NAMALWA (cell line): ENCODE measurements around the gene SUPT20HL2.
A peak's percentile ranks its signal among the peaks of the same experiment; 100 is the strongest.
"Not testable (repeated sequence)": the region's sequence is repeated elsewhere in the genome, so short reads cannot be mapped to it uniquely, and the experiment has no call there.

ENCODE experiments used
- DNase-seq: peaks from one replicate; pipeline ENCODE4 v3.0.0-alpha.2; 2015; ENCODE audit warnings: low spot score

The SUPT20HL2 gene

DNA sequence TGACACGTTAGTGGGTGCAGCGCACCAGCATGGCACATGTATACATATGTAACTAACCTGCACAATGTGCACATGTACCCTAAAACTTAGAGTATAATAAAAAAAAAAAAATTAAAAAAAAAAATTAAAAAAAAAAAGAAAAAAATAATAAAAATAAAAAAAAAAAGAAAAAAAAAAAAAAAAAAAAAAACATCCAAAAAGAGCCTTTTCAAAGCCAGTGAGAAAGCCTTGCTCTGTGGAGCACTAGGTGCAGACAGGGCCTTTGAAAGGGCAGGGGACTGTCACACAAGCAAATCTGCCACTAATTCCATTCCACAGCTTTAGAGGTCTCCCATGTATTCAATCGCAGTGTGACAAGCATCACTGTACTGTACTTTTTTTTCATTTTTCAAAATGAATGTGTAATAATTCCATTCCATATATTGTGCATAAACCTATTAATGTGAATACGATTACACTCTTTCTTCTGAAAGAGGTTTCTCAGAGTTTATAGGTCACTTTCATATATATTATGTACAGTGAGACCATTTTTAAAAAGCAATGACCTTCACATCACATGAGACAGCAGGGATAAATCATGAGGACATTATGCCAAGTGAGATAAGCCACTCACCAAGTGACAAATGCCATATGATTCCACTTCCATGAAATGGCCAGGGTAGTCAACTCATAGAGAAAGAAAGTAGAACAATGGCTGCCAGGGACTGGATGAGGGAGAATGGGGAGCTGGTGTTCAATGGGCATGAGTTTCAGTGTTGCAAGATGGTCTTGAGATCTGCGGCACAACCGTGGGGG is 4.1 kb downstream of the SUPT20HL2 start:
- not testable (repeated sequence) for DNase-seq

DNA sequence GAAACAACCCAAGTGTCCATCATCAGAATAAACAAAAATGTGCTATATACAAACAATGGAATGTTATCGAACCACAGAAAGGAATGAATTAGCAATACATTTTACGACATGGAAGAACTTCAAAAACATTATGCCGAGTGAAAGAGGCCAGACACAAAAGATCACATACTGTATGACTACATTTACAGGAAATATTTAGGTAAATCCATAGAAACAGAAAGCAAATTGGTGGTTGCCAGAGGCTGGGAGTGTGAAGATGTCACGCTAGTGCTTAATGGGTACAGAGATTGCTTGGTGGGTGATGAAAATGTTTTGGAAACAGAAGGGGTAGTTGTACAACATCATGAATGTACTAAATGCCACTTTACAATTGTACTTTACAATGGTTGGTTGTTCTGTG is 5.1 kb downstream of the SUPT20HL2 start:
- not testable (repeated sequence) for DNase-seq

DNA sequence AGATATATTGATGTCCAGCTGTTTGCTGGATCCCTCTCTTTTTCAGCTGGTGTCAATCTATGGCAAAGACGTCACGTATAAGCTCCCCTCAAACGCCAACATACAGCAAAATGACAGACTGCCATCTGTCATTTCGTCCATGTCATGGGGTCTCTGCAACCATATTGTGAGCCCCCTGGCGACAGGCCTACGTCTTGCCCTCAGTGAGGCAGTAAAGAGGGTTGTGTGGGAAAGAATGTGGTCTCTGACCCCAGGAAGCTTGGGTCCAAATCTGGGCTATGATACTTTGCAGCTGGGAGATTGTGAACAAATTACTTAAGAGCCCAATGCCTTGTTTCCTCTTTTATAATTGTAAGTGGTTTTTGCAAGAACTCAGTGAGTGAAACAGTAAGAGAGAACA is 7.4 kb downstream of the SUPT20HL2 start:
- DNase-seq = peak; percentile 40

DNA sequence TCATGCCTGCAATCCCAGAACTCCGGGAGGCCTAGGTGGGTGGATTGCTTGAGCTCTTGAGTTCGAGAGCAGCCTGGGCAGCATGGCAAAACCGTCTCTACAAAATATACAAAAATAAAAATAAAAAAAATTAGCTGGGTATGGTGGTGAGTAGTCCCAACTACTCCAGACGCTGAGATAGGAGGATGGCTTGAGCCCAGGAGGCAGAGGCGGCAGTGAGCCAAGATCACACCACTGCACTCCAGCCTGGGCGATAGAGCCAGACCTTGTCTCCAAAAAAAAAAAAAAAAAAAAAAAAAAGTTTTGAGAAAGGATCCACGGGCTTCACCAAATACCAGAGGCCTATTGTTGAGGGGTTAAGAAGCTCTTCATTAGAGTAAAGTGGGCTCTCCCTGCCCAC is 8.0 kb downstream of the SUPT20HL2 start:
- DNase-seq = no peak

DNA sequence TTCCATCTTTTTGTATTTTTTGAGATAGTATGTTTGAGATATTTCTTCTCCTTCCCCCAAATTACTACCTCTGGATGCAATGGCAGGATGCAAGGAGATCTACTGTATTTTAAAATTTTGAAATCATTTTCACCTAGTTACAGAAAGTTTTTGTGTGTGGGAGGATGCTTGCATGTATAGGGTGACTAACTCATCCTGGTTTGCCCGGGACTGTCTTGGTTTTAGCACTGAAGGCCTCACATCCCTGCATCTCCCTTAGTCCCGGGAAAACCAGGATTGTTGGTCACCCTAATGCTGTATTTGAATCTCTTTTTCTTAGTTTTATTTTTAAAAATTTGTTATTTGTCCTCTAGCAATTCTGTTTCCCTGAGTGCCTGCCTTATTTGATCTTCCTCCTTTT is 12.1 kb downstream of the SUPT20HL2 start:
- no peak for DNase-seq

DNA sequence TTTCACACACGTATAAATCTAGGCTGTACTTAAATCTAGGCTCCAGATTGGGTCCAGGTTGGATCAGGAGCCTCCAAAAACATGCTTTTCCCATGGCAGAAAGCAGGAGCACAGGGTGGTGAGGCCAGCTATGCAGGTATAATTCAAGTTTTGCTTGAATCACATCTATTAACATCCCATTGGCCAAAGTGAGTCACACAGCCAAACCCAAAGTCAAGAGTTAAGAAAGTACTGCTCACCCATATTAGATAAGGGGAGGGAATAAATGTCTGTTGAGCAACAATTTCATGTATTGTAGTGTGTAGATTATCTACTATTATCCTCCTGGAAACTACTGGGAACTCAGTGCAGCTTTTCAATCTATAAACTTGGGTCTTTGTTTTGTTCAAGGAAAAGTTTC is 12.8 kb downstream of the SUPT20HL2 start:
- no peak for DNase-seq

DNA sequence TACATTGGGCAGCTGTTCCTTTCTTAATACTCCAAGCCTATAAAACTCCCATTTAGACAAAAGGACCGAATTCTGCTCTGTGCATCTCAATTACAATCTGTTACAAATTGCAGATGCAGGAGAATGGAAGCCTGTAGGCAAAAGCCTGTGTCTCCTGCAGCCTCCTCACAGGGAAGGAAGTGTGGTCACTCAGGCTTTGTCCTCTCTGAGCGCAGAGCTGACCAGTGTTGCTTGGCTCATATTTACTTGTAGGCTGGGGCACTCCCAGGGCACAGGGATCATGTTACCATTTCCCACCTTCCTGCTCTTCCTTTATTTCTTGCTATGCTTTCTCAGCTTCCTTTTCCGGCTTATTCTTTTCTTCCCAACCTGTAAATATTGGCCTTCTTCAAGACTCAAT is 15.7 kb downstream of the SUPT20HL2 start:
- no peak for DNase-seq

DNA sequence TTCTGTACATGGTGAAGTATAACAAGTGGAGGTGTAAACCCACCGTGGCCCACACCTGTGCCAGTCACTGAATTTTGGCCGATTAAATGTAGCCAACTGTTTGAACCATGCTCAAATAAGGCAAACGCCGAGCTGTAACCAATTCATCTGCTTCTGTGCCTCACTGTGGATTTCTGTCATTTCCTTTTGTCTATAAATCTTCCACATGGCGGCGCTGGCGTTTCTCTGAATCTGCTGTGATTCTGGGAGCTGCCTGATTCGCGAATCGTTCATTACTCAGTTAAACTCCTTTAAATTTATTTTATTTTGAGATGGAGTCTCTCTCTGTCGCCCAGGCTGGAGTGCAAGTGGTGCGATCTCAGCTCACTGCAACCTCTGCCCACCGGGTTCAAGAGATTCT is 19.2 kb downstream of the SUPT20HL2 start:
- peak; percentile 19 for DNase-seq

DNA sequence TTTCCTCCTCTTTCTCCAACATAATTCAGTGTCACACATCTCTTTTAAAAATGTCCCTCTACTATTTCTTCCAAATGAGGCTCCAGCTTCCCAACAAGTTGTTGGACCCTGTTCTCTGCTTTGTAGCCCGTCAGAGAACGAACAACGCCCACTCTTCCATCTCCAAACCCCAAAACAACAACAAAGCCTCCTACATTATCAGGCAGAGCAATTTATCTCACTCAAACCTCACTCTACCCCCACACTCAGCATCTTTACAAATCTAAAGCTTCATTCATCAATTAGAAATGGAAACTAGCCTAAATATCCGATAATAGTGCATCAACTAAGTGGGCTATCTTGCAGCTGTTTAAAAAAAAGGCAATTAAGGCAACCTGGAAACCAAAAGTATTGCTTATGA is 20.5 kb downstream of the SUPT20HL2 start:
- no peak for DNase-seq

DNA sequence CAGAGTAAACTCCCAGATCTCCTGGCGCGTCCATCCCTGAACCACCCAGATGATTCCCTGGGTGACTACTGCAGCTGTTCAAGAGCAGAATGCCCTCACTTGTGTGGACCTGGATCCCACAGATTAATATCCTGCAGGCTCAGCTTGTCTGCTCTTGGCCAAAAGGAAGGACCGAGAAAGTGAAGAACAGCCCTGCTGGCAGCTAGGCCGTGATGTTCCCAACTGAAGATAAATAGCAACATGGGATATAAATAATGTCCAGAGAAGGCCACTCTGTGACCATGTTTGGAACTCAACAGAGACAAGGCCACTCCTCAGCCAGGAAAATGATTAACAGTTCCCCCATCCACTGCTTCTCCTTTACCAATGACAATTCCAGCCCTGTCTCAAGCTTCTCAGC is 21.5 kb downstream of the SUPT20HL2 start:
- DNase-seq = no peak

DNA sequence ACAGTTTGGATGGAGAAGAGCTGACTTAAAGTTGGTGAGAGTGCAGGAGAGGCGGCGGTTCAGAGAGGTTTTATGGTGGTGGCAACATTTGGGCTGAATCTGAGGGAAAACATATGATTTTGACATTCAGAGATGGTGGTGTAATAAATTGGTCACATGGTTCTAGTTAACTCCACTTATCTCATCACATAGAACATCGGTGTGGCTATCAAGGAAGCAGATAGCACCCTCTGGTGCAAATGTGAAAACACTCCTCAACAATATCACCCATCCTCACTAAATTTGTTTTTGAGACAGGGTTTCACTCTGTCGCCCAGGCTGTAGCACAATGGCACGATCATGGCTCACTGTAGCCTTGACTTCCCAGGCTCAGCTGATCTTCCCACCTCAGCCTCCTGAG is 28.8 kb downstream of the SUPT20HL2 start:
- peak; percentile 11 for DNase-seq

DNA sequence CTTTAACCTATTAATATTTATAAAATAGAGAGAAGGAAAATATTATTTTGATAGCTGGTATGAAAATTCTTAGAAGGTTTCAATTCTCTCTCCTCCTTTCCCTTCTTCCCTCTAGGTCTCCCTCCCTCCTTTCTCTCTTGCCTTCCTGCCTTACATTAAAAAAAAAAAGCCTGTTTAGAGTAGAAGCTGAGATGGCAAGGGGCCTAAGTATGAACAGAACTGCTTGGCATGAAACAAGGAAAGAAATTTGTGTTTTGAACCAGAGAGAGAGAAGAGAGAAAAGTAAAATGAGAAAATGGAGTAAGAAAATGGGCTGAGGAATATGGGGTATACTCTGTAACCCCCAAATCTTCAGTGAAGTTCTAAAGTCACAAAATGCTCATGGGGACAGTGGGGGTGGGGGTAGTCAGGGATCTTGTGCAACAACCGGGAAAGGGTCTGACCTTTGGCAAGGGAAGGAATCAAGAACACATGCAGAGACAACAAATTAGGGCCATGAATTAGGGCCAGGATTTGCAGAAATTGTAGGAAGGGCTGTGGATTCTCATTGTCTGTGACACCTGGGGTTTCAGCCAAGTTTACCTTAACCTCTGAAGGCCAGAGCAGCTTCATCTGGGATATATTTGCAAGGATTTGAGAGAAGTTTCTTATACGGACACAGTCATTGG is 30.6 kb downstream of the SUPT20HL2 start:
- no peak for DNase-seq

DNA sequence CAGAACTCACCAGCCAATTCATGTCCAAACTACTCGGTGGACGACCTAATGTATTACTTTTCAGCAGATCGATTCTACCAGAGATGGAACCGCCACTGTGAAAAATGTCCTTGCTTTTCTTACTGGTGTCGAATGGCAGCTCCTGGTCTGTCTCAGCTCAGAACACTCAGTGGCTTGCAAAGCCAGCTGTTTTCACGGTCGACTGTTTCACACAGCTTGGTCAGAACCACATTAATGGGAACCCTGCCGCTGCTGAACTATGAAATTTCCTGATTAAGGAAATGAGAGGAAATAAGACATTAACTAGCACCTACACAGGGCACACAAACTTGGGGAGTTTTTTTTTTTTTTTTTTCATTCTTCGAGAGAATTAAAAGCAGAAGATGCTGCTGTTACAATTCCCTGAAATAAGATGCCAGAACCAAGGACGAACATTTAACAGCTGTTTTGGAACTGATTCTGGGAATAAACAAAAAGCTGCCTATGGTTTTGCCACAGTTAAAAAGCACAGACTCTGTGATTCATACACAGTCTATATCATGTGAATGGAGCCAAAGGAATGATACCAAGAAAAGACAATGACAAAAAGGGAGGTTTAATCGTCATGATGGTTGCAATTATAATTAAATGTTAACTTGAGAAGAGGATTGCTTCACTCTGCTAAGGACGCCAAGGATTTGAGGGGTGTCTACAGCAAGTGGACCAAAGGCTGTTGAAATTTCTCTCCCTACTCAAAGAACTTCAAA is 31.3 kb downstream of the SUPT20HL2 start:
- peak; percentile 28 for DNase-seq

DNA sequence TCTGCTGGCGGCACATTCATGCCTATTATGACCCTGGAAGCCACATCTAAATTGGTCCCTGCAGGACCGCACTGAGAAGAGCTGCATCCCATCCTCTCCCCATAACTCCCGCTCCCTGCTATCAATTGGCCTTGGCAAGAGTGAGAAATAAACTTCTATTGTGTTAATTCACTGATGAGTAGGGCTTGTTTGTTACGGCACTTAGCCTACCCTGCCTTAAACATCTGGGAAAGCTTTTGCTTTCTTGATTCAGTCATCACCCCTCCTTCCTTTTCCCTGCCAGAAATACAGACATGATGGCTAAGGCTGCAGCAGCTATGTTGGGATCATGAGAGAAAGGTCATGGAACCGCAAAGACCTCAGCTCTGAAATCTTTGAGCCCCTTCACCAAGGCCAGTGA is 36.5 kb downstream of the SUPT20HL2 start:
- no peak for DNase-seq

DNA sequence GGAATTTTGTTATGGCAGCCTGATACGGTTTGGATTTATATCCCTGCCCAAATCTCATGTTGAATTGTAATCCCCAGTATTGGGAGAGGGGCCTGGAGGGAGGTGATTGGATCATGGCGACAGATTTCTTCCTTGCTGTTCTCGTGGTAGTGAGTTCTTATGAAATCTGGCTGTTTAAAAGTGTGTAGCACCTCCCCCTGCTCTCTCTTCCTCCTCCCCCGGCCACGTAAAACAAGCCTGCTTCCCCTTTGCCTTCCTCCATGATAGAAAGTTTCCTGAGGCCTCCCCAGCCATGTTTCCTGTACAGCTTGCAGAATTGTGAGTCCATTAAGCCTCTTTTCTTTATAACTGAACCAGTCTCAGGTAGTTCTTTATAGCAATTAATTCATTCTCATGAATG is 37.9 kb downstream of the SUPT20HL2 start:
- no peak for DNase-seq

DNA sequence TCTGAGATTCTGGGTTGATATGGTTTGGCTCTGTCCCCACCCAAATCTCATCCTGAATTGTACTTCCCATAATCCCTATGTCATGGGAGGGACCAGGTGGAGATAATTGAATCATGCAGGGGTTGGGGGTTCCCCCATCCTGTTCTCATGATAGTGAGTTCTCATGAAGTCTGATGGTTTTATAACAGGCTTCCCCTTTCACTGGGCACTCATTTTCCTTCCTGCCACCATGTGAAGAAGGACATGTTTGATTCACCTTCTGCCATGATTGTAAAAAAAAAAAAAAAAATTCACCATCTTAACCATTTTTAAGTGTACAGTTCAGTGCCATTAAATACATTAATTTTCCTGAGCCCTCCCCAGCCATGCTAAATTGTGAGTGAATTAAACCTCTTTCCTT is 42.6 kb downstream of the SUPT20HL2 start:
- no peak for DNase-seq

DNA sequence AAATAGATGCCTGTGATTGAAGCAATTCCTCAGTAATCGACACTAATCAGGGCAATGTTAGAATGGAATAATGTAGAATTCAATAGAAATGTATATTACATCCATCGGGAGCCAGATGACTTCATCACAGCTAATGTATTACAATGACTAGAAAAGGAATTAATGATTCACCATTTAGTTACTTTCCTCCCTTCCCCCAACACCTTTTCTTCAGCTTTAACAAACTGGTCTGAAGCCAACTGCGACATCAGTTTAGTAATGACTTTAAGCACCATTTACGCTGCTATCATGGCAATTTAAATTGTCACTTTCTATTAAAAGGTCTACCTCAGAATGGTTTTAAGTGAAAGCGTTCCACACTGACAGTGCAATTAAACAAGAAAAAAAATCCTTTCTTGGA is 45.1 kb downstream of the SUPT20HL2 start:
- DNase-seq = no peak

DNA sequence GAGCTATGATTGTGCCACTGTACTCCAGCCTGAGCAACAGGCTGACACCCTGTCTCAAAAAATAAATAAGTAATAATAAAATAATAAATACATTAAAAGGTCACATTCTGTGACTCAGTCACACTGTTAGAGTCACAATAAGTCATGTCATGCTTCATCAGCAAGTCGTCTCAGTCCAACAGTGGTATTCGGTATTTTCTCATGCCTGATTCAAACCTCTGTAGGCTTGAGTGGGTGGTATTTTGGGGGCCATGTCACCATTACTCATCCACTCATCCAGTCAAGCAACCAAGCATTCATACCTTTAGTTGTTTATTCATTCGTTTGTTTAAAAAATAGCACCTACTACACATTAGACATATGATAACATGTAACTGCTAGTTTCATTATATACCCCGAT is 46.9 kb downstream of the SUPT20HL2 start:
- no peak for DNase-seq

DNA sequence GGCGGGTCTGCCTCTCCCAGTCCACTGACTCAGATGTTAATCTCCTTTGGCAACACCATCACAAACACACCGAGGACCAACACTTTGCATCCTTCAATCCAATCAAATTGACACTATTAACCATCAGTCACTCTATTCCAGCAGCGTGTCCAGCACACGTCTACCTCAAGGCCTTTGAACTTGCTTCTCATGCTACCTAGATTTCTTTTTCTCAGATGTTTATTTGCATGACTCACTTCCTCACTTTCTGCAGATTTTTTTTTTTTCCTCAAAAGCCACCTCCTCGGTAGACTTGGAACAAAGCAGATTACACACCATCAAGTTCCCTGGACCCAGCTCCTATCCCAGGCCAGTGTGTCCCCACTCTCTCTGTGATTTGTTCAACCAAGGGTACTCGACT is 49.5 kb downstream of the SUPT20HL2 start:
- DNase-seq = no peak

DNA sequence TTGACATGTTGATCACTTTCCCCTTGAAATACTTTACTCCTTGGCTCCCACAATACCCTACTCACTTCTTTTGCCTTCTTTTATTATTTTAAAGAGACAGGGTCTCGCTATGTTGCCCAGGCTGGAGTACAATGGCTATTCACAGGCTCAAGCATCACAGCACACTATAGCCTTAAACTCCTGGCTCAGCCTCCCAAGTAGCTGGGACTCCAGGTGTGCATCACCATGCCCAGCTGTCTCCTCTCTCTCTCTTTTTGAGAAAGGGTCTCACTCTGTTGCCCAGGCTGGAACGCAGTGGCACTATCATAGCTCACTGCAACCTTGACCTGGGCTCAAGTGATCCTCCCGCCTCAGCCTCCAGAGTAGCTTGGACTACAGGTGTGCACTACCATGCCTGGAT is 51.6 kb downstream of the SUPT20HL2 start:
- no peak for DNase-seq
